ENCODE data around the gene SPTAN1.

Gene SPTAN1

DNA sequence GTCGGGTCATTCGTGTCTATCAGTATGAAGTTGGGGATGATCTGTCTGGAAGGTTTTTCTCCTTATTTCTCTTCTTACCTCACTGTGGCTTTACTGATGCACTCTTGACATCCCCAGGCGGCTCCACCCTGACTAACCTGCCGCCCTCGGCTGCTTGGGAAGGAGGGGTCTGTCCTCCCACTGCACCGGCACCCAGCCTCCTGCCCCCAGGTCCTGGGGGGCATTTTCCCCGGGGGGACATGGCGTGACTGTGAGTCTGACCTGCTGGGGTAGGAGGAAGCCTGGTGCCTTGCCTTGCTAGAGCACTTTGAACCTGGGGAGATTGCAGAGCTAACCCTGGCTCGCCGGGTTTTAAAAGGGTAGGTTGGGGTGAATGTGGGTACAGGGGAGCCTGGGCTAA is 76.7 kb downstream of the SPTAN1 start:
- in situ Hi-C loops (cut with MboI; ENCODE audit: low sequenced_read_pairs, unreplicated experiment), result no loop called here
- TF ChIP-seq, protein P1, sequence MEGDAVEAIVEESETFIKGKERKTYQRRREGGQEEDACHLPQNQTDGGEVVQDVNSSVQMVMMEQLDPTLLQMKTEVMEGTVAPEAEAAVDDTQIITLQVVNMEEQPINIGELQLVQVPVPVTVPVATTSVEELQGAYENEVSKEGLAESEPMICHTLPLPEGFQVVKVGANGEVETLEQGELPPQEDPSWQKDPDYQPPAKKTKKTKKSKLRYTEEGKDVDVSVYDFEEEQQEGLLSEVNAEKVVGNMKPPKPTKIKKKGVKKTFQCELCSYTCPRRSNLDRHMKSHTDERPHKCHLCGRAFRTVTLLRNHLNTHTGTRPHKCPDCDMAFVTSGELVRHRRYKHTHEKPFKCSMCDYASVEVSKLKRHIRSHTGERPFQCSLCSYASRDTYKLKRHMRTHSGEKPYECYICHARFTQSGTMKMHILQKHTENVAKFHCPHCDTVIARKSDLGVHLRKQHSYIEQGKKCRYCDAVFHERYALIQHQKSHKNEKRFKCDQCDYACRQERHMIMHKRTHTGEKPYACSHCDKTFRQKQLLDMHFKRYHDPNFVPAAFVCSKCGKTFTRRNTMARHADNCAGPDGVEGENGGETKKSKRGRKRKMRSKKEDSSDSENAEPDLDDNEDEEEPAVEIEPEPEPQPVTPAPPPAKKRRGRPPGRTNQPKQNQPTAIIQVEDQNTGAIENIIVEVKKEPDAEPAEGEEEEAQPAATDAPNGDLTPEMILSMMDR (IDR thresholded peaks at IDR 0.05; ENCODE audit: borderline replicate concordance, control extremely low read depth, extremely low read depth, insufficient read depth, missing control alignments), result no peak
- peak; percentile 32 for DNase-seq (ENCODE audit: low spot score)

DNA sequence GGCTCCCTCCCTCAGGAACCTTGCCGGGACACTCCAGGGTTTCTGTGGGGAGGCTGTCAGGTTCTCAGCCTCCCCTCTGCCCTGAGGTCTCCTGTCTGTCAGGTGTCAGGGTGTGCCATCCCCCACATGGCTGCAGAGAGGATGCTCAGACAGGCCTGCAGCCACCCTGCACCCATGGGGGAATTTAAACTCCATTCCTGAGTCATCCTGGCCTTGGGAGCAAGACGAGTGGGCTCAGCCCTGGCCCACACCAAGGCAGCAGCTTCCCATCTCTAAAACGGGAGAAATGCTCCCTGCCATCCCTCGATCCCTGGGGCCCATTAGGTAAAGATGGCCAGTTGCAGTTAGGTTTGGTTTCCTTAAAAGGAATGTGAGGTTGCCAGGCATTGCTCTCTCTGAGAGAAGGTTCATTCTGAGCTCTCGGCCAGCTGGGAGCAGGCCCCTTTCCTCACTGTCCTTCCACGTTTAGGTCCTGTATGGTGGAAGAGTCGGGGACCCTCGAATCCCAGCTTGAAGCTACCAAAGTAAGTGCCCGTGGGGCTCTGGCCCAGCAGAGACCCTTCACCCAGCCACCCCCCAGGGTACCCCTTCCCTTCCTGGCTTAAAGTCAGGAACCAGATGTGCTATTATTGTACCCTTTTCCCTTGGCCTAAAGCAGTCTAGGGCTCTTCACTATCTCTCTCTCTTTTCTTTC is 77.6 kb downstream of the SPTAN1 start:
- TF ChIP-seq, protein P1 (IDR thresholded peaks at IDR 0.05; ENCODE audit: borderline replicate concordance, control extremely low read depth, extremely low read depth, insufficient read depth, missing control alignments), result no peak
- in situ Hi-C loops (cut with MboI; ENCODE audit: low sequenced_read_pairs, unreplicated experiment), result no loop called here
- DNase-seq (ENCODE audit: low spot score), result no peak

DNA sequence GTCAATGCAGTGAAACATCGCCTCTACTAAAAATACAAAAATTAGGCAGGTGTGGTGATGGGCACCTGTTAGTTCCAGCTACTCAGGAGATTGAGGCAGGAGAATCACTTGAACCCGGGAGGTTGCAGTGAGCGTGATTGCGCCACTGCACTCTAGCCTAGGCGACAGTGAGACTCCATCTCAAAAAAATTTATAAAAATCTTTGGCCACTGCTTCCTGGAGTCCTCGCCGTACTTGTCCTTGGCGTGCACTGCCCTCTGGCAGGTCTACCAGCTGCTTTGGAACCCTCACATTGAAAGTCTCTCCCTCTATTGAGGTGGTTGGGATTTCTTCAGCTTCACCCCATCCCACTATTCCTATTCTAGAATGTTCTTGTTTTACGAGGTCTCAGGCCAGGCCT is 79.2 kb downstream of the SPTAN1 start:
- DNase-seq (ENCODE audit: low spot score), result no peak
- TF ChIP-seq, protein P1 (IDR thresholded peaks at IDR 0.05; ENCODE audit: borderline replicate concordance, control extremely low read depth, extremely low read depth, insufficient read depth, missing control alignments), result no peak
- in situ Hi-C loops (cut with MboI; ENCODE audit: low sequenced_read_pairs, unreplicated experiment), result no loop called here

DNA sequence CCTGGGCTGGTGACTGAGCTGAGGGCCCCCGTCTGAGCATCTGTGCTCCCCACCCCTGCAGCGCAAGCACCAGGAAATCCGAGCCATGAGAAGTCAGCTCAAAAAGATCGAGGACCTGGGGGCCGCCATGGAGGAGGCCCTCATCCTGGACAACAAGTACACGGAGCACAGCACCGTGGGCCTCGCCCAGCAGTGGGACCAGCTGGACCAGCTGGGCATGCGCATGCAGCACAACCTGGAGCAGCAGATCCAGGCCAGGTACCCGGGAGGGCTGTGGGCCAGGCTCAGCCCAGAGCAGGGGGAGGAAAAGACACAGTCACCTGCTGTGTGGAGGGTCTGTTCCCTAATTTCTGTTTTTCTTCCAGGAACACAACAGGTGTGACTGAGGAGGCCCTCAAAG is 79.7 kb downstream of the SPTAN1 start:
- TF ChIP-seq, protein P1 (IDR thresholded peaks at IDR 0.05; ENCODE audit: borderline replicate concordance, control extremely low read depth, extremely low read depth, insufficient read depth, missing control alignments), result no peak
- peak; percentile 22 for DNase-seq (ENCODE audit: low spot score)
- in situ Hi-C loops (cut with MboI; ENCODE audit: low sequenced_read_pairs, unreplicated experiment), result no loop called here

DNA sequence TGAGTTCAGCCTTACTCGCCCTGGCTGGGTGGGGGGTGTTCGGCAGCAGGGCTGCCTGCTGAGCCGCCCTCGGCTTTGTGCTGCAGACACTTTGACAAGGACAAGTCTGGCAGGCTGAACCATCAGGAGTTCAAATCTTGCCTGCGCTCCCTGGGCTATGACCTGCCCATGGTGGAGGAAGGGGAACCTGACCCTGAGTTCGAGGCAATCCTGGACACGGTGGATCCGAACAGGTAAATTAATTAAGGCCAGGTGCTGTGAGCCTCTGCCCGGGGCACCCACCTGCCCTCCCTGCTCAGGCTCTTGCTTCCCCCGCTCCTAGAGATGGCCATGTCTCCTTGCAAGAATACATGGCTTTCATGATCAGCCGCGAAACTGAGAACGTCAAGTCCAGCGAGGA is 80.1 kb downstream of the SPTAN1 start:
- no peak for DNase-seq (ENCODE audit: low spot score)
- TF ChIP-seq, protein P1 (IDR thresholded peaks at IDR 0.05; ENCODE audit: borderline replicate concordance, control extremely low read depth, extremely low read depth, insufficient read depth, missing control alignments), result no peak
- in situ Hi-C loops (cut with MboI; ENCODE audit: low sequenced_read_pairs, unreplicated experiment), result no loop called here

DNA sequence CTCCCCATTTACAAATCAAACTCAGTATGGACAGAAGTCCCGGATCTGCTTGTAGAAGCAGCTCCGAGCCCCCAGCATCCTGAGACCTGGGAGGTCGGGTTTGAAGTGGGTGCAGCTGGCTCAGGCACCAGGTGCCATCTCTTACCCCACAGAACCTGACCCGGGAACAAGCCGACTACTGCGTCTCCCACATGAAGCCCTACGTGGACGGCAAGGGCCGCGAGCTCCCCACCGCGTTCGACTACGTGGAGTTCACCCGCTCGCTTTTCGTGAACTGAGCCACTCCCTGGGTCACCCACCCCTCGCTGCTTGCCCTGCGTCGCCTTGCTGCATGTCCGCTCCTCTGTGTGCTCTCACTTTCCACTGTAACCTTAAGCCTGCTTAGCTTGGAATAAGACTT is 80.7 kb downstream of the SPTAN1 start:
- DNase-seq (ENCODE audit: low spot score), result no peak
- in situ Hi-C loops (cut with MboI; ENCODE audit: low sequenced_read_pairs, unreplicated experiment), result no loop called here
- TF ChIP-seq, protein P1 (IDR thresholded peaks at IDR 0.05; ENCODE audit: borderline replicate concordance, control extremely low read depth, extremely low read depth, insufficient read depth, missing control alignments), result no peak

Measured in GM13976 (cell line).